Ishikawa (cell line): ENCODE data around the gene MRPL54.

Experiments
- CEBPB ChIP-seq: IDR thresholded peaks from 2 replicates; pipeline ENCODE4 v1.6.1; 2012
- EP300 ChIP-seq: IDR thresholded peaks from 2 replicates; pipeline ENCODE4 v1.6.1; 2012; ENCODE audit warnings: borderline replicate concordance
- FOXM1 ChIP-seq: IDR thresholded peaks from 2 replicates; pipeline ENCODE4 v1.6.1; 2012; ENCODE audit warnings: low read depth, borderline replicate concordance
- MAX ChIP-seq: IDR thresholded peaks from 2 replicates; pipeline ENCODE4 v1.6.1; 2012
- RAD21 ChIP-seq: IDR thresholded peaks from 2 replicates; pipeline ENCODE4 v1.6.1; 2012; ENCODE audit warnings: low read depth
- REST ChIP-seq: IDR thresholded peaks from 2 replicates; pipeline ENCODE4 v1.6.1; 2012; ENCODE audit warnings: low read depth, mild to moderate bottlenecking
- TAF1 ChIP-seq: IDR thresholded peaks from 2 replicates; pipeline ENCODE4 v1.6.1; 2012; ENCODE audit warnings: low read depth, mild to moderate bottlenecking
- TCF12 ChIP-seq: IDR thresholded peaks from 2 replicates; pipeline ENCODE4 v1.6.1; 2012; ENCODE audit warnings: low read depth
- USF1 ChIP-seq: IDR thresholded peaks from 2 replicates; pipeline ENCODE4 v1.6.1; 2012
- YY1 ChIP-seq: IDR thresholded peaks from 2 replicates; pipeline ENCODE4 v1.6.1; 2012; ENCODE audit warnings: low read depth
- ZBTB7A ChIP-seq: IDR thresholded peaks from 2 replicates; pipeline ENCODE4 v1.6.1; 2012; ENCODE audit warnings: low read depth

GRCh38 chr19:3716147-3716668 lies 46.3 kb upstream of the MRPL54 start:
- TF ChIP-seq RAD21 = no peak
- TF ChIP-seq FOXM1 = no peak
- no peak for TF ChIP-seq REST
- TF ChIP-seq EP300 = no peak
- TF ChIP-seq USF1 = no peak
- no peak for TF ChIP-seq MAX
- no peak for TF ChIP-seq ZBTB7A
- TF ChIP-seq CEBPB = no peak
- TF ChIP-seq TAF1 = no peak
- no peak for TF ChIP-seq TCF12
- no peak for TF ChIP-seq YY1
